Endothelial cell of hepatic sinusoid (primary cell): ENCODE results near the gene SMIM22.

Experiments
- in situ Hi-C: cut with HindIII; loops from 2 replicates; pipeline ENCODE4 v1.10.0; 2017; ENCODE audit warnings: low sequenced_read_pairs

SMIM22 gene, protein sequence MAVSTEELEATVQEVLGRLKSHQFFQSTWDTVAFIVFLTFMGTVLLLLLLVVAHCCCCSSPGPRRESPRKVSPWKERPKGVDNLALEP

DNA sequence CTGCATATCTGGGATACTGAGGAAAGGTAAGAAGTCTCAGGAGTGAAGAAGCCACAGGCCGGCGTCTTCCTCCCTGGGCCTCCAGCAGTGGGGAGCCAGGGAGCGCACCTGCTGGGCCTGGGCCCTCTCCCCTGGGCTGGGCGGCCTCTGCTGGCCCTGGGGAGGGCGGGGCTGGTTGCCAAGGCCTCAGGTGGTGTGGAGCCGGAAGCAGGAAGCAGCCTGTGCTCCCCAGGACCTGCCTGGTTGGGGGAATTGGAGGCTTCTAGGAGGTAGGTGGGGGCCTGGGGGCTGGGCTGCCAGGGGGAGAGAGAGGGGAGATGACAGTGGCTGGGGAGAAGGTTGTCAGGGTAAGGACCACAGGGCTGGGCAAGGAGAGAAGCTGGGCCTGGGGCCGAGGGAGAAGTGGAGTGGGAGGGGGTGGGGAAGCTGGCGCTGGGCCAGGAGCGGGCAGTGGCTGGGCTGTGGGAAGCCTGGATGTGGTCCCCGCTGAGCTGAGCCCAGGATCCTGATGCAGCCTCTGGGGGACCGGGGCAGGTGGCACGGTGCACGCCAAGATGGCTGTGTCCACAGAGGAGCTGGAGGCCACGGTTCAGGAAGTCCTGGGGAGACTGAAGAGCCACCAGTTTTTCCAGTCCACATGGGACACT lies at the start of gene SMIM22:
Gene SMIM22 (plus strand): TSS at position 189 of the 647 bp plus-strand sequence. CDS start 366 bp downstream, at position 555.
- in situ Hi-C loops, result no loop called here

DNA sequence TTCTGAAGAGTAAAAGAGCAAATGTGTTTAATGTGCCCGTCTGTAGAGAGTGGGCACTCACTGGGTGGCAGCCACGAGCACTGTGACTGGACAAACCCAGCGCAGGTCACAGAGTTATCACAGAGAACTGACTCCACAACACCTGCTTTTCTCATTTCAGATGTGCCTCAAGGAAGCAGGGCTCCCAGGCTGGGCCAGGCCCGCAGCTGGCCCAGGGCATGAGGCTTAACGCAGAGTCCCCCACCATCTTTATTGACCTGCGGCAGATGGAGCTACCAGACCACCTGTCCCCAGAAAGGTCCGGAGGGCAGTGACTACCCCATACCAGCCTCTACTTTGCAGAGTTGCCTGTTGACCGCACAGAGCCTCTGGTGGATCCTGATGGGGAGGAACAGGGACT lies 49.0 kb upstream of the SMIM22 start:
- in situ Hi-C loops, result no loop called here

DNA sequence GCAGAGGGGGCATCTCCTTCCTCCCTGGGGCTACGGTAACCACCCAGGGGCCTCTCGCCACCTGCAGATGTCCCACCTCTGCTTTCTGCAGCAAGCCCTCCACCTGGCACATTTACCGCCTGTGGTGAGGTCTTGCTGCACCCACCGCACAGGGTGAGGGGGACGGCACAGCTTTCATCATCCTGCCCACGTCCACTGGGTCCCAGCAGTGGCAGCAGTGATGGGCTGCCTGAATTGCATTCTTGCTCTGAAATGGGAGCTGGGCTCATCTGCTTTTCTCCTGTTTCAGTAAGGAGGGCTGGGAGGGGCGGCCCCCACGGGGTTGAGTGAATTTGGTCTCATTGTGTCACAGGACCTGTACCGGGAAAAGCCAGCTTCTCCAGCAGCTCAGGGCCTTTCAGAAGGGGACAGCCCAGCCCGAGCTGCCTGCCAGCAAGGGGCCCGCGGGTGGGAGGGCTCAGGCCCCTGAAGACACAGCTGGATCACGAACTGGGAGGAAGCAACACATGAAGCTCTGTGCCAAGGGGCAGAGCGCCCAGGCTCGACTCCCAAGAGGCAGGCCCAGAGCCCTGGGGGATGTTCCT lies 48.1 kb upstream of the SMIM22 start:
- in situ Hi-C loops, result no loop called here

DNA sequence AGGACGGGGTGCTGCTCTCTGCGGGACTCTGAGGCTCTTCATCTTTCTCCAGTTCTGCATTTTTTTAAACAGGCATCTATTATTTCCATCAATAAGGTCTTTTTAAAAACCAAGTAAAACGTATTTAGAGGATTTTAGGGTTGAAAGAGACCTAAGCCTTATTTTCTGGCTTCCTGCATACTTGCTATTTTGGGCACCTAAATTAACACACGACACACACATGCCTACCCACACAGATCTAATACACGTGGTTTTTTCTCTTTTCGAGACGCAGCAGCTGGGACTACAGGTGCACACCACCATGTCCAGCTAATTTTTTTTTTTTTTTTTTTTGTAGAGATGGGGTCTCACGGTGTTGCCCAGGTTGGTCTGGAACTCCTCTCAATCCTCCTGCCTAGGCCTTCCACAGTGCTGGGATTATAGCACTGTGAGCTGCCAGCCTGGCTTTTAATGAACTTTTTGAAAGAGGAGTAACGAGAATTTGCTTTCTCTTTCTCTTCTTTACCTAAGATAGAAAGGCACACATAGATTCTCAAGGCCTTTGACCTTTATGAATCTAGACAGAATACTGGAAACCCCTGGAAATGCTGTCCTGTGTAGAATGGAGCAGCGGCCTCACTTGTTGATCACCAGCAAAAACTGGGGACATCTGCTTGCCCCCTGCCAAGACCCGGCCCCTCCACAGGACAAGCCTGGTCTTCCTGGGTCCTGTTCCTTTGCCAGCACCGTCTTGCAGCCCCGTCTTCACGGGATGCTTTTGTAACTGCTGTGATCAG lies 47.1 kb upstream of the SMIM22 start:
- in situ Hi-C loops, result no loop called here

DNA sequence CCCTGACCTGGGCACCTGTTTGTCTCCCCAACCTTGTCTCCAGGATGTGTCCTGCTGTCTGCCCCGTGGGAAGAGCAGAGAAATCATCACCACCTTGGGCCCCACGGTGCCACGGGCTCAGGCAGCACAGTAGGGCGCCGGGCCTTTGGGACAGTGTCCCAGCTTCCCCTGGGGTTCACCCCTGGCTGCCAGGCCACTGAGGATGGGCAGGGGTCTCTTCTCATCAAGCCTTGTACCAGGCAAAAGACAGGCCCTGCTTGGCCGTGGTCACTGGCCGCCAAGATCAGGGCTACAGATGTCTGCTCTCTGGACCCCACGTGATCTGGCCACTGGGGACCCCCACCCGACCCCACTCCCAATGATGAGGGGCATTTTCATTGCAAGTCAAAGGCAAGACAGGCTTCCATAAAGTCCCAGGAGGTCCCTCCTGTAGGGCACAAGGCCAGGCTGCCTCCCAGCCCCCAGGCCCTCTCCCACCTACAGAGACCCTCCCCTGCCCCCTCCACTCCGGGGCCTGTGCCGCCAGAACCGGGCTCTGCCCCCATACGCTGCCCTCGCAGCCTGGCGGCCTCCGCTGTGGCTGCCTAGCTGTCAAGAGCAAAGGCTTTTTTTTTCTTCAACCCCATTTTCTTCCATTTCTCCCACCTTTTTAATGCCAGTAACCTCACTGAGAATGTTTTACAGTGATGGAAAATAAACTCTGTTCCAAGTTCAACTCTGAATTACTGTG lies 46.3 kb upstream of the SMIM22 start:
- in situ Hi-C loops, result no loop called here

DNA sequence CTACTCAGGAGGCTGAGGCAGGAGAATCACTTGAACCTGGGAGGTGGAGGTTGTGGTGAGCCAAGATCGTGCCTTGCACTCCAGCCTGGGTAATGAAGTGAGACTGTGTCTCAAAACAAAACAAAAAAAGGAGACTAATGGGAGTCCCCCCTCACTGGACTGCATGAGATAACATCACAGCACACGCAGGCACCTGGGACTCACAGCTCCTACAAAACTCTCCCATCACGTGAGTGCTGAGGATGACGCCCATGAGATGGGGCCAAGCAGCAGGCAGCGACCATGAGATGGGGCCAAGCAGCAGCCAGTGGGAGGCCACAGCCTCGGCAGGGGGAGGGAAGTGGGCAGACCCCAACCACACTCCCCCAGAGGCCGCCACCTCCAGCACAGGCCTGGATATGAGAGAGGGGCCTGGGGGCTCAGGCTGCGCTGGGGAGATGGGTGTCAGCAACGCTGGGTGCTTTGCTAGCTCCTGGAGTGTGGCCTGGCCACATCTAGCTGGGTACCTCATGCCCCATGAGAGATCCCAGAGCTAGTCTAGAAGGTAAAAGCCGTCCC lies 45.4 kb upstream of the SMIM22 start:
- in situ Hi-C loops, result no loop called here

DNA sequence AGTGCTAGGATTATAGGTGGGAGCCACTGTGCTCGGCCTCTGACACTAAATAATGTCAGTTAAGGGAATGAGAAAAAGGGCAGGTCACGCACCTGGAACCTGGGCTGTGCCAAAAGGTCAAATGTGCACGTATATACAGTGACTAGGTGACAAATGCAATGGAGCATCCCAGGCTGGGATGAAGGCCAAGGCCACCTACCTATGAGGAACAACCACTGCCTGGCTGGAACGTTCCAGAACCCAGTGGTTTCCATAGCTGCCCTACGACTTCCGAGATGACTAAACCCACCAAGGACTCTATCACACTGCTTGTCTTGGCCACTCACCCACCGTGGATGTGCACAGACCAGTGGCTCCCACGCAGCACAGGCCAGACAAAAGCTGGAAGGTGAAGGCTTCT lies 44.3 kb upstream of the SMIM22 start:
- in situ Hi-C loops, result no loop called here

DNA sequence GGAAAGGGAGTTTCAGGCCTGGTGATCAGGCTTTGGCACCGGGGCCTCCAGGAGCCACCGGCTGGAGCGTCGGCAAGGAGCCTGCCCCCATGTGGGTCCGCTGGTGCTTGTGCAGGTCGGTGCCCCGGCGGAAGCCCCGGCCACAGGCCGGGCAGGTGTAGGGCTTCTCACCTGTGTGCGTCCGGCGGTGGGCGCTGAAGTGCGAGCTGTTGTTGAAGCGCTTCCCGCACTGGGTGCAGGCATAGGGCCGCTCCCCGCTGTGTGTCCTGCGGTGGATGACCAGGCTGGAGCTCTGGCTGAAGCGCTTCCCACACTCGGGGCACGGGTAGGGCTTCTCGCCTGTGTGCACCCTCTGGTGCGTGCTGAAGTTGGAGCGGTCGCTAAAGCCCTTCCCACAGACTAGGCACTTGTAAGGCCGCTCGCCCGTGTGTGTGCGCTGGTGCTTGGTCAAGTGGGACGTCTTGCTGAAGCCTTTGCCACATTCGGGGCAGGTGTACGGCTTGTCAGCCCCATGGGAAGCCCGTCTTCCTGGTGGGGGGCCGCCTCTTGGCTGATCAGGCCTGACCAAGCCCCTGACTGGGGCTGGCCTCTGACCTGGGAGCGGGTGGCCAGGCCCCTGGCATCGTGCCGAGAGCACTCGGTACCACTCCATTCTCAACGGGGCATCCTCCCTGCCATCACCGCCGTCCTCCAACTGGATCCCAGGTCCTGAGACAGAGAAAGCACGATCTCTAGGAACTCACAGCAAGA lies 42.6 kb upstream of the SMIM22 start:
- in situ Hi-C loops, result no loop called here

DNA sequence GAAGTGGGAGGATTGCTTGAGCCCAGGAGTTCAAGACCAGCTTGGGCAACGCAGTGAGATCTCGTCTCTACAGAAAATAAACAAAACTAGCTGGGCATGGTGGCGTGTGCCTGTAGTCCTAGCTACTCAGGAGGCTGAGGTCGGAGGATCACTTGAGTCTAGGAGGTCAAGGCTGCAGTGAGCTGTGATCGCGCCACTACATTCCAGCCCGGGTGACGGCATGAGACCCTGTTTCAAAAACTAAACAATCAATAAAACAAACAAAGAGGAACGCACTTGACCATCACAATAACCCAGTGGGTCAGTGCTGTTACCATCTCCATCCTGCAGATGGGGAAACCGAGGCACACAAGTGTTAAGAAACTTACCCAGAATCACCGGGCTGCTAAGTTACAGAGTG lies 41.9 kb upstream of the SMIM22 start:
- in situ Hi-C loops, result no loop called here

DNA sequence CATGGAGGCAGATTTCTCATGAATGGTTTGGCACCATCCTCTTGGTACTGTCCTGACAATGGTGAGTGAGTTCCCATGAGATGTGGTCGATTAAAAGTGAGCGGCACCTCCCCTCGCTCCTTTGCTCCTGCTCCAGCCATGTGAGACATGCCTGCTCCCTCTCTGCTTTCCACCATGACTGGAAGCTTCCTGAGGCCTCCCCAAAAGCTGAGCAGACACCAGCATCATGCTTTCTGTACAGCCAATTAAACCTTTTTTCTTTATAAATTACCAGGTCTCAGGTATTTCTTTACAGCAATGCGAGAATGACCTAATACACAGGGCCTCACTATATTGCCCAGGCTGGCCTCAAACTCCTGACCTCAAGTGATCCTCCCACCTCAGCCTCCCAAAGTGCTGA lies 40.3 kb upstream of the SMIM22 start:
- in situ Hi-C loops, result no loop called here

DNA sequence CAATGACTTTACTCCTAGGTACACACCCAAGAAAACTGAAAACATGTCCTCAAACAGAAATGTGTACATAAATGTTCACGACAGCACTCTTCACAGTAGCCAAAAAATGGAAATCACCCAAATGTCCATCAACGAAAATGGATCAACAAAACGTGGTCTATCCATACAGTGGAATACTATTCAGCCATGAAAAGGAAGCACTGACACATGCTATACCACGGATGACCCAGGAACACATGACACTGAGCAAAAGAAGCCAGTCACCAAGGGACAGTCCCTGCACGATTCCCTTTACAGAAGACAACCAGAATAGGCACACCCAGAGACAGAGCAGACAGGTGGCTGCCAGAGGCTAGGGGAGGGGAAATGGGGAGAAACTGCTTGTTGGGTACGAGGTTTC lies 39.5 kb upstream of the SMIM22 start:
- in situ Hi-C loops, result no loop called here

DNA sequence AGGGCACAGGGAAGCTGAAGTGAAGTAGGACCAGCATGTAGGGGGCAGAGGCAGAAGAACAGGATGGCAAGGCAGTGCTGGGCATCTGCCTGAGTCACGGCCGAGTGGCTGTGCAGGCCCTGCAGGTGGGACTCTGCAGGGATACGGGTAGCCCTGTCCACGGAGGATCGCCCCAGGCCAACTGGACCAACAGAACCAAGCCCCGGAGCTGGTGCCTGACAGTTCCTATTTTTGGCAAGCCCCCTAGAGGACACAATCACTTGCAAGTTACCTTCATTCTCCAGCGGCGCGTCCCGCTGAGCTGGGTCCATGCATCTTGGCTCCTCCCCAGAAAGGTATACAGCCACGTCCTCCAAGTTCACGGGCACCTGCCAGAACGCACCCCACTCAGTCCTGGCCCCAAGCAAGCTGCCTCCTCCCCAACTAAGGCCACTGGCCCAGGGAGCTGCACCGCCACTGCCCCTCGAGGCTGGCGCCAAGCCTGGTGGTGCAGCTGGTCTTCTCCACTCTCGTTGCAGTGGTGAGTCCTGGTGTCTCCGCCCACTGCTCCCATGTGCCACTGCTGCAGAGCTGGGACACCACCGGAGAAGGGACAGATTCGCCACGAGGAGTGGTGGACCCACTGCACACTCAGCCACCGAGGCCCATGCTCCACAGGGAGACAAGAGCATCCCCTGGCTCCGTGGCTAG lies 34.8 kb upstream of the SMIM22 start:
- in situ Hi-C loops, result no loop called here

DNA sequence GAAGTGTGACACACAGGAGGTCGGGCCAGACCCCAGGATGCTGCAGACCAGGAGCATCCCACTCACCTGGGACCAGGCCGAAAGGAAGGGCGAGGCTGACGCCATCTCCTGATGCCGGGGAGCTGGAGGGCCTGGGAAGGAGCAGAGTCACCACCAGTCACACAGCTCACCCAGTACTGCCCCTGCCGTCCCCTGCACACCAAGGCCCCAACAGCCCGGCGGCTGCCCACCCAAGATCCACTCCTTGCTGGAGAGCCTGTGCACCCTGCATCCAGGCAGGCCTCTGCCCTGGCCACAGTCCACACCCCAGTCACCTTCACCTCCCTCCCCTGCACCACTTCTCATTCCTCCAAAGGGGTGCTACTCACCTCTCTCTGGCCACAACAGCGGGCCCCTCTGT lies 33.0 kb upstream of the SMIM22 start:
- in situ Hi-C loops, result no loop called here

DNA sequence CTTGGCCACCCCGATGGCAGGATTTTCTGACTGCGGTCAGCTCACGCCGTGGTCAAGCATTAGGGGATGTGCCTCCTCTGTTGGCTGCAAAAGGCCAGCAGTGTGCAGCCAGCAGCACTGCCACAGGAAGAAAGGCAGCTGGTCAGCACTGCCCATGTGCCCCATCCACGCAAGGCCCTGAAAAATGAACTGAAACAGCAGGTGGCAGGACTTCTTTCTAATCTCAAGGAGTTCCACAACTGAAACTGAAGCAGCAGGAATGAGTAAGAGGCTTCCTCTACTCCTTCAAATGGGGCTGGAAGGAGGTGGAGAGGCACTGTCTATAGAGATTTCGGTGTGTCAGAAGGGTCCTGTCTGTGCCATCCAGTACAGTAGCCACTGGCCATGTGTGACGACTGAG lies 31.4 kb upstream of the SMIM22 start:
- in situ Hi-C loops, result no loop called here

DNA sequence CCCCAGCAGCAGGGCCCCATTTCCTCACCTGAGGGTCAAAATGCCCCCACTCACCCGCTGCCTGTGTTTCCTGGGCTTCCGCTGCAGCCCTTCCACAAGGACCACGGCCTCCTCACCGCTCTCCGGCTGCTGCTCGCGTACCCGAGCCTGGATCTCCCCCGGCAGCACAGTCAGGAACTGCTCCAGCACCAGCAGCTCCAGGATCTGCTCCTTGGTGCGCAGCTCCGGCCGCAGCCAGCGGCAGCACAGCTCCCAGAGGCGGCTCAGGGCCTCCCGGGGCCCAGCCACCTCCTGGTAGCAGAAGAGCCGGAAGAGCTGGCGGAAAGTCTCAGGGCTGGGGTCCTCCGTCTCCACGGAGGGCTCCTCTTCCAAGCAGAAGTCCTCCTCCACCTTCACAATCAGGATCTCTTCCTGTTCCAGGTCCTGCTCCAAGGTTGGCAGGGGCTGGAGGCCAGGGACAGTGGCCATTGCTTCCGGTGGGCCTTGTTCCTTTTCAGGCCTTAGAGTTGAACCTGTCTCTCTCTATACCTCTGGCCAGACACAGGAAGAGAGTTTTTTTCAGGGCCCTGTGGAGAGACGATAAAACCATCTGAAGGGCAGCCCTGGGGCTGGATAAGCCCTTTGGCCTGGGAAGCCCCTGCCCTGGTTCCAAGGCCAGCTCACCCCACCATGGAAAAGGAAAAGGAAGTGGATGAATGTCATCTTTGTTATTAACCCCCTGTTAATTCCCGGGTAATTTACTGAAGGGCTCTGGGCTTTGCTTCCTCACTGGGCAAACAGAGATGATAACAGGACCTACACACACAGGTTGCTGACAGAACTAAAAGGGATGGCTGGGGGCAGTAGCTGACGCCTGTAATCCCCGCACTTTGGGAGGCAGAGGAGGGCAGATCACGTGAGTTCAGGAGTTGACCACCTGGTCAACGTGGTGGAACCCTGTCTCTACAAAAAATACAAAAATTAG lies 29.4 kb upstream of the SMIM22 start:
- in situ Hi-C loops, result loop anchor here (5.0 kb wide), 1 partner anchor 67 kb away; no protein-coding TSS in a partner anchor

DNA sequence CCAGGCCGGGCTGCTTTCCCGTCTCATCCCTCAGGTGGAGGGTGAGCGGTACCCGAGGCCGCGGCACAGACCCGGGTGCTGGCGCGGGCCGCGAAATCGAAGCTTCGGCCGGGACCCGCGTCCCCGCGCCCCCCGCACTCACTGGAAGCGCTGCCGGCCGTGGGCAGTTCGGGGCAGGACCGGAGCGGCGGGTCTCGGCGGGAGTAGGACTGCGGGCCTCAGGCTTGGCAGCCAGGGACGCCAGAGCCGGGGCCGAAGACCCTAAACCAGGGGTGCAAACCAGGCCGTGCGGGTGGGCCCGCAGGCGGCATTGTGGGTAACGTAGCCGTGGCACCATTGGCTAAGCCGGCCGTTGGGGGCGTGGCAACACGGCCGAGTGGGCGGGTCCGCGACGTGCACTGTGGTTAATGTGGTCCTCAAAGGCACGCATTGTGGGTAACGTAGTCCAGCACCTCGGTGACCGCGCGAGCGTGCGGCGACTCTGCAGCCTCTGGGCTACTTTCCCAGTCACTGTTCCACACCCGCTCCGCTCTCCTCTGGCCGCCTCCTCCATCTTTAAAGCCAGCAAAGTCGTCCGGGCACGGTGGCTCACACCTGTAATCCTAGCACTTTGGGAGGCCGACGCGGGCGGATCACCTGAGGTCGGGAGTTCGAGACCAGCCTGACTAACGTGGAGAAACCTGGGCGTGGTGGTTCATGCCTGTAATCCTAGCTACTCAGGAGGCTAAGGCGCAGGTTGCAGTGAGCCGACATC lies 28.1 kb upstream of the SMIM22 start, which contains the start of gene ZNF500:
Gene ZNF500 (minus strand): TSS at position 288 of the 754 bp plus-strand sequence. CDS start 1,184 bp downstream, outside the sequence.
- in situ Hi-C loops, result loop anchor here (5.0 kb wide), 1 partner anchor 65 kb away; no protein-coding TSS in a partner anchor

DNA sequence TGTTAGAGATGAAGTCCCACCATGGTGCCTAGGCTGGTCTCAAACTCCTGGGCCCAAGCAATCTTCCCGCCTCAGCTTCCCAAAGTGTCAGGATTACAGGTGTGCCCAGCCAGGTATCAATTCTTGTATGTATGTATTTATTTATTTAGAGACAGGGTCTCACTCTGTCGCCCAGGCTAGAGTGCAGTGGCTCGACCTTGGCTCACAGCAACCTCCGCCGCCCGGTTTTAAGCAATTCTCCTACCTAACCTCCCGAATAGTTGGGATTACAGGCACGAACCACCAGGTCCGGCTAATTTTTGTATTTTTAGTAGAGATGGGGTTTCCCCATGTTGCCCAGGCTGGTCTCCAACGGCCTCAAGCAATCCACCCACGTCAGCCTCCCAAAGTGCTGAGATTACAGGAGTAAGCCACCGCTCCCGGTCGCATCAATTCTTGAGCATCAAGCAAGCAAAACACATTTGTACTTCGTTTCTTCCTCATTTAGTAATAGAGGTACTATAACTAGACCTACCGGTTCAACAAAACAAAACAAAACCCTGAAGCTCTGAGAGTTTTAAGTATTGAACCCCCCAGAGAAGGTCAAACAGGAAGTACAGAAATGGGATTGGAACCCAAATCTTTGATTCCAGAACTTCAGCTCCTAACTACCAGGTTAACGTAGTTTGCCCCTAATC lies 27.2 kb upstream of the SMIM22 start:
- in situ Hi-C loops, result loop anchor here (5.0 kb wide), 1 partner anchor 64 kb away; no protein-coding TSS in a partner anchor
